Hepatocyte (in vitro differentiated cells): Measurements from ENCODE around the gene EPB41L4B. TPM values are rescaled to one million over a fixed set of nuclear protein-coding genes. Genes with fewer than 3 reads are reported as not detected.
A peak's percentile ranks its signal among the peaks of the same experiment; 100 is the strongest.
"Not testable (repeated sequence)": the region's sequence is repeated elsewhere in the genome, so short reads cannot be mapped to it uniquely, and the experiment has no call there.

ENCODE experiments used
- DNase-seq: peaks from one replicate; pipeline ENCODE4 v3.0.0-alpha.2; 2016; ENCODE audit warnings: low spot score
- H2AFZ ChIP-seq: fragments of 200-600 bp; sonication (generic); 2 replicates; pipeline ENCODE4 v1.6.0; 2016; ENCODE audit warnings: antibody characterized with exemption, mild to moderate bottlenecking
- H3K27ac ChIP-seq: fragments of 200-600 bp; sonication (generic); 2 replicates; pipeline ENCODE4 v1.5.1; 2016; ENCODE audit warnings: mild to moderate bottlenecking
- H3K27me3 ChIP-seq: fragments of 200-600 bp; sonication (generic); 2 replicates; pipeline ENCODE4 v1.6.1; 2016
- H3K36me3 ChIP-seq: fragments of 200-600 bp; sonication (generic); replicated peaks from 2 replicates; pipeline ENCODE4 v1.5.1; 2016; ENCODE audit warnings: low read depth; ENCODE audit not compliant: insufficient read depth
- H3K4me1 ChIP-seq: fragments of 200-600 bp; sonication (generic); 2 replicates; pipeline ENCODE4 v1.5.1; 2016; ENCODE audit warnings: mild to moderate bottlenecking, moderate library complexity; ENCODE audit not compliant: insufficient read depth
- H3K4me2 ChIP-seq: fragments of 200-600 bp; sonication (generic); 2 replicates; pipeline ENCODE4 v1.6.0; 2016
- H3K4me3 ChIP-seq: fragments of 200-600 bp; sonication (generic); 2 replicates; pipeline ENCODE4 v1.5.1; 2016; ENCODE audit warnings: mild to moderate bottlenecking
- H3K79me2 ChIP-seq: fragments of 200-600 bp; sonication (generic); 2 replicates; pipeline ENCODE4 v1.6.0; 2017; ENCODE audit warnings: mild to moderate bottlenecking
- H3K9me2 ChIP-seq: fragments of 200-600 bp; sonication (generic); replicated peaks from 2 replicates; pipeline ENCODE4 v1.6.0; 2017; ENCODE audit warnings: mild to moderate bottlenecking; ENCODE audit not compliant: insufficient read depth
- H3K9me3 ChIP-seq: fragments of 200-600 bp; sonication (generic); 2 replicates; pipeline ENCODE4 v1.5.1; 2016; ENCODE audit warnings: low read depth, mild to moderate bottlenecking
- H4K20me1 ChIP-seq: fragments of 200-600 bp; sonication (generic); 2 replicates; pipeline ENCODE4 v1.6.0; 2016; ENCODE audit warnings: mild to moderate bottlenecking; ENCODE audit not compliant: insufficient read depth, poor library complexity, severe bottlenecking
- EZH2 ChIP-seq: fragments of 200-600 bp; sonication (generic); IDR thresholded peaks from 2 replicates; pipeline ENCODE4 v1.6.1; 2016; ENCODE audit warnings: antibody characterized with exemption, mild to moderate bottlenecking, borderline replicate concordance
- EZH2phosphoT487 ChIP-seq: fragments of 200-600 bp; sonication (generic); IDR thresholded peaks from one replicate; pipeline ENCODE4 v1.6.1; 2018; ENCODE audit warnings: antibody characterized with exemption, mild to moderate bottlenecking, low read depth, moderate library complexity; ENCODE audit not compliant: unreplicated experiment, severe bottlenecking
- WGBS: methylation state at CpG from one replicate; pipeline ENCODE4 v1.1.6; 2016; ENCODE audit warnings: low lambda C conversion rate; ENCODE audit errors: missing lambda C conversion rate; 5-methylcytosine and 5-hydroxymethylcytosine counted together
- polyA plus RNA-seq: library from polyadenylated mRNA; unstranded; fragments of >200 nt; fragmentation: Nextera tagmentation; extraction: Ambion mirVana; gene quantifications from 2 replicates; pipeline ENCODE4 v1.2.1, GENCODE V29; 2016
- small RNA-seq: library from RNA; depleted of rRNA; stranded (forward); fragments of <200 nt; gene quantifications from one replicate; pipeline ENCODE3, GENCODE V24; 2014
- total RNA-seq: library from RNA; depleted of rRNA; stranded (reverse); fragments of >200 nt; gene quantifications from 2 replicates; pipeline ENCODE4 v1.2.3, GENCODE V29; 2014
- TF ChIP-seq, protein P1 (sequence below): fragments of 200-600 bp; sonication (generic); IDR thresholded peaks from 2 replicates; pipeline ENCODE4 v1.5.1; 2016; ENCODE audit warnings: antibody characterized with exemption, mild to moderate bottlenecking; ENCODE audit not compliant: poor library complexity

Gene EPB41L4B
- total and polyA plus RNA-seq, 2 experiments from 2014 or later = 11.1 to 20.6 TPM

DNA sequence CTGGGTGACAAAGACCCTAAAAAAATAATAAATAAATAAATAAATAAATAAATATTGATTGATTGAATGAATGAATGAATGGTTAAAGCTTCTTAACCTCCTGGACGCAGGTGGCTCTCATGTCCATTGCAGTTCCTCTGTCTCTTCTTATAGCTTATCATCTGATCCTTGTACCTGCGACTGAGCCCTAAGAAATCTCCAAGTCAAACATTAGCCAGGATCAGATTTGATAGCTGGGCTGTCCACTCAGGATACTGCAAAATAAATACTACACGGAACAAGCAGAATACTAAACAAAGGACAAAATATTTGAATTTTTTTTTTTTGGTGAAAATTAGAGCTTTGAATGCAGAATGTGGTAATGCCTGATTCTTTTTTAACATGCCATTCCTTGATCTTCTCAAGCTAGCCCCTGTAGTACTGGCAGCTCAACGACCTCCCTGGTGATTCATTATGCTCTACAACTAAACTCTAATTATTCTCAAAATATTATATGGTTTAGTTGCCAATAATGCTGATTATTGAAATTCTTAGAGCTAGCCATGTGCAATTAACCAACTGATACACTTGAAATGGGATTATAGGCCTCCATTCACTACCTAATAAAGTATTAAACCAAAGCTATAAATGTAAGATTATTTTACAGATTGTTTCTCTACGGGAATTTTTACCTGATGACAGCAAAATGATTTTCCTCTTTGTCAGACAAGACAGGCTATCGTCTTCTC, 191.2 kb downstream of the EPB41L4B start:
- Histone ChIP-seq H3K4me3 (no peak overlapping the region), H3K27ac (no peak overlapping the region), H3K79me2 (no peaks in the 10 kb centered on the region), H4K20me1 (no peaks in the 10 kb centered on the region), H3K9me3 (no peaks in the 10 kb centered on the region), H3K4me2 (no peak overlapping the region), H3K27me3 (no peaks in the 10 kb centered on the region), H3K9me2 (no peaks in the 10 kb centered on the region), H3K36me3 (no peaks in the 10 kb centered on the region), H2AFZ (no peak overlapping the region), H3K4me1 (peaks cover 6% of the 10 kb centered on the region)
- 60% methylated on average over 6 of the region's 6 CpGs for WGBS
- DNase-seq = peak; percentile 41
- no peak for TF ChIP-seq EZH2phosphoT487

DNA sequence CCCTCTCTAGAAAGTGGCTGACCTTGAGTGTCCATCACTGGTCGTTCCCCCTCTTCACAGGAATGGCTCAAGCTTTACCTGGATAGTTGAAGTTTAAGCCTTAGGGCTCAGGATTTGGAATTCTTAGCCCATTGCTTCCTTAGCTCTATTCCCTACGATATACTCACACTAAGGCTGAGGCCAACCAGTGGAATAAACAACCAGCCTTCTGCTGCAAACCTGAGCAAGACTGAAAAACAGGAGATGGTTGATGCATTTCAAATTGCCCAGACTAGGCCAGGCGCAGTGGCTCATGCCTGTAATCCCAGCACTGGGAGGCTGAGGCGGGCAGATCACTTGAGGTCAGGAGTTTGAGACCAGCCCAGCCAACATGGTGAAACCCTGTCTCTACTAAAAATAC, 194.2 kb downstream of the EPB41L4B start:
- not testable (repeated sequence) for H2AFZ ChIP-seq, H3K36me3 ChIP-seq, H3K4me2 ChIP-seq, H3K27me3 ChIP-seq, H3K27ac ChIP-seq, H3K9me2 ChIP-seq, H3K4me3 ChIP-seq, H4K20me1 ChIP-seq, H3K9me3 ChIP-seq, DNase-seq, H3K4me1 ChIP-seq, H3K79me2 ChIP-seq
- WGBS = 85% methylated on average over 4 of the region's 4 CpGs

DNA sequence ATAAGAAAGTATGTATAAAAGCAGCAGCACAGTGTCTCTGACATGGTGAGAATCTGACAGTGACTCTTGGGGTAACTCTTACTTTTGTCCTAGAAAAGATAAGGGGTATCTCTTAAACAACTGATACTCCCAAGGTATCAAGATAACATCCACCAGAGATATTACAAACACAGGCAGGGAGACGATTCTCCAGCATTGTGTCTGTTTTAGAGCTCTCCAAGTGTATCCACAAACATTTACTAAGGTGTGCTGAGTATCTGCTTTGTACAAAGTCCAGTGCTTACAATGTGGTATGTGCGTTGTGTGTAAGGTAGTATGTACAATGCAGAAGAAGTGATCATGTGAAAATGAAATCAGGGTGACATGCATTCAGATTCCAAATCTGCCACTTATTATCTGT, 196.7 kb downstream of the EPB41L4B start:
- Histone ChIP-seq H3K4me3 (no peak overlapping the region), H4K20me1 (peaks cover 2% of the 10 kb centered on the region), H3K36me3 (no peaks in the 10 kb centered on the region), H3K9me3 (no peaks in the 10 kb centered on the region), H3K9me2 (no peaks in the 10 kb centered on the region), H3K27ac (peak overlapping the region; percentile 1), H3K79me2 (peaks cover 3% of the 10 kb centered on the region), H2AFZ (no peak overlapping the region), H3K27me3 (no peaks in the 10 kb centered on the region), H3K4me1 (peaks cover 4% of the 10 kb centered on the region), H3K4me2 (peak overlapping the region; percentile 10)
- WGBS = 41% methylated on average over 2 of the region's 2 CpGs
- no peak for TF ChIP-seq EZH2
- TF ChIP-seq EZH2phosphoT487 = no peak
- TF ChIP-seq, protein P1, sequence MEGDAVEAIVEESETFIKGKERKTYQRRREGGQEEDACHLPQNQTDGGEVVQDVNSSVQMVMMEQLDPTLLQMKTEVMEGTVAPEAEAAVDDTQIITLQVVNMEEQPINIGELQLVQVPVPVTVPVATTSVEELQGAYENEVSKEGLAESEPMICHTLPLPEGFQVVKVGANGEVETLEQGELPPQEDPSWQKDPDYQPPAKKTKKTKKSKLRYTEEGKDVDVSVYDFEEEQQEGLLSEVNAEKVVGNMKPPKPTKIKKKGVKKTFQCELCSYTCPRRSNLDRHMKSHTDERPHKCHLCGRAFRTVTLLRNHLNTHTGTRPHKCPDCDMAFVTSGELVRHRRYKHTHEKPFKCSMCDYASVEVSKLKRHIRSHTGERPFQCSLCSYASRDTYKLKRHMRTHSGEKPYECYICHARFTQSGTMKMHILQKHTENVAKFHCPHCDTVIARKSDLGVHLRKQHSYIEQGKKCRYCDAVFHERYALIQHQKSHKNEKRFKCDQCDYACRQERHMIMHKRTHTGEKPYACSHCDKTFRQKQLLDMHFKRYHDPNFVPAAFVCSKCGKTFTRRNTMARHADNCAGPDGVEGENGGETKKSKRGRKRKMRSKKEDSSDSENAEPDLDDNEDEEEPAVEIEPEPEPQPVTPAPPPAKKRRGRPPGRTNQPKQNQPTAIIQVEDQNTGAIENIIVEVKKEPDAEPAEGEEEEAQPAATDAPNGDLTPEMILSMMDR = no peak
- DNase-seq = no peak

DNA sequence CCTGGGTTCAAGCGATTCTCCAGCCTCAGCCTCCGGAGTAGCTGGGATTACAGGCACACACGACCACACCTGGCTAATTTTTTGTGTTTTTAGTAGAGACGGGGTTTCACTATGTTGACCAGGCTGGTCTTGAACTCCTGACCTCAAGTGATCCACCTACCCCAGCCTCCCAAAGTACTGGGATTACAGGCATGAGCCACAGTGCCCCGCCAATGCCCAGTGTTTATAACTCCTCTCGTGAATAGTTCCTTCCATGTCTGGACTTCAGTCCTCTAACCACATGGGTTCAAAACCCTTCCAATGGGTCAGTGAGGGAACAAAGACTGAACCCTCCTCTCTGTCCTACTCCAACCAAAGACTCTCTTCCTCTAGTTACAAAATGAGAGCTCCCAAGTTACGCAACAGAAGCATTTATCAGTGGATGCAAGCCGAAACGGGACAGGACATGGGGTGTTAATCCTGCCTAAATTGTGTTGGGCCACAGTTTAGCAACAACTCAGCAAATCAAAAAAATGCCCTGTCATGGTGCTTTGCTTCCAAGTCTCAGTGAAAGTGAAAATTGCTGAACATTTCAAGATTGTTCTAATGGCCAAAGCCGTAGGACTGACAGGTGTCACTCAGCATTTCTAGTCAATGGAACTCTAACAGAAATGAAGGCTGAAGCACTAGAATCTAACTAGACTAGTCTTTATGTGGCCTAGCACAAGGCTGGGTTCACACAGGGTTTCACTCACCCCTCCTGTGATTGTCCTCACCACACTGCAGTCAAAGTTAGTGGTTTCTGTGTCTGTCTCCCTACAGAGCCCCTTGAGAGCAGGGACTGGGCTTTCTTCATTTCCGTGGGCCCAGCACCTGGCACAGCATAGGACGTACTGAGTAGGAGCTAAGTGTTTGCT, 197.9 kb downstream of the EPB41L4B start:
- Histone ChIP-seq H3K9me3 (no peaks in the 10 kb centered on the region), H3K27me3 (no peaks in the 10 kb centered on the region), H3K4me2 (peak overlapping the region; percentile 10), H3K27ac (no peak overlapping the region), H3K79me2 (peaks cover 14% of the 10 kb centered on the region), H3K36me3 (no peaks in the 10 kb centered on the region), H2AFZ (no peak overlapping the region), H3K4me1 (peaks cover 4% of the 10 kb centered on the region), H3K4me3 (no peak overlapping the region), H3K9me2 (no peaks in the 10 kb centered on the region), H4K20me1 (peaks cover 12% of the 10 kb centered on the region)
- WGBS = 75% methylated on average over 12 of the region's 12 CpGs
- no peak for DNase-seq
- no peak for TF ChIP-seq EZH2
- TF ChIP-seq, protein P1 = no peak
- no peak for TF ChIP-seq EZH2phosphoT487

Small RNAs within 50 kb of the gene (small RNA-seq; reads per million reads assigned to genes)
- gene RF00019 (not detected), gene RNU6-984P (not detected)

Other genes starting within 250 kb of the EPB41L4B start
- 101 and 122 TPM in 2 replicates for gene TMEM245, start 201.1 kb downstream of the EPB41L4B start, total RNA-seq
- gene TMEM245, start 201.1 kb downstream of the EPB41L4B start, polyA plus RNA-seq = 54.9 and 63.5 TPM in 2 replicates
- gene FRRS1L, start 153.8 kb downstream of the EPB41L4B start, total RNA-seq = 4.4 and 5.0 TPM in 2 replicates
- gene FRRS1L, start 153.8 kb downstream of the EPB41L4B start, polyA plus RNA-seq = 2.0 and 2.6 TPM in 2 replicates
- gene PTPN3, start 177.2 kb upstream of the EPB41L4B start, total RNA-seq = 11.8 and 12.1 TPM in 2 replicates
- 4.4 and 7.7 TPM in 2 replicates for gene PTPN3, start 177.2 kb upstream of the EPB41L4B start, polyA plus RNA-seq